Measurements from ENCODE around the gene ADAM30.

ADAM30 gene

GRCh38 chr1:119906927-119907652, 10.8 kb upstream of the ADAM30 start:
- no peak for DNase-seq

GRCh38 chr1:119903443-119903835, 7.1 kb upstream of the ADAM30 start:
- no peak for DNase-seq

- no peak for DNase-seq
These were observed 6.6 kb upstream of the ADAM30 start for GRCh38 chr1:119902775-119903442.

GRCh38 chr1:119898981-119899720, 2.8 kb upstream of the ADAM30 start:
- no peak for DNase-seq

- DNase-seq, result no peak
These were observed 2.2 kb upstream of the ADAM30 start for GRCh38 chr1:119898530-119898929.

- no peak for DNase-seq
These were observed 1.2 kb downstream of the ADAM30 start for GRCh38 chr1:119895102-119895501.

GRCh38 chr1:119893827-119894700, 2.3 kb downstream of the ADAM30 start:
- no peak for DNase-seq

GRCh38 chr1:119893238-119893791, 3.0 kb downstream of the ADAM30 start:
- DNase-seq, result no peak

GRCh38 chr1:119891386-119891785, 4.9 kb downstream of the ADAM30 start:
- no peak for DNase-seq

GRCh38 chr1:119888476-119888875, 7.8 kb downstream of the ADAM30 start:
- DNase-seq, result no peak

- no peak for DNase-seq
These were observed 8.9 kb downstream of the ADAM30 start for GRCh38 chr1:119887427-119887826.

GRCh38 chr1:119885903-119886783, 10.2 kb downstream of the ADAM30 start:
- DNase-seq, result no peak

GRCh38 chr1:119884711-119885110, 11.6 kb downstream of the ADAM30 start:
- DNase-seq, result no peak

GRCh38 chr1:119883826-119884225, 12.5 kb downstream of the ADAM30 start:
- DNase-seq, result no peak

GRCh38 chr1:119882132-119883049, 13.9 kb downstream of the ADAM30 start:
- DNase-seq, result no peak

- DNase-seq, result no peak
These were observed 16.5 kb downstream of the ADAM30 start for GRCh38 chr1:119879510-119880434.

- no peak for DNase-seq
These were observed 18.1 kb downstream of the ADAM30 start for GRCh38 chr1:119878171-119878570.

- no peak for DNase-seq
These were observed 22.1 kb downstream of the ADAM30 start for GRCh38 chr1:119874186-119874585.

All from left hindlimb (tissue), 1 donor.